ENCODE data around the gene ARPC1B.

Gene ARPC1B

DNA sequence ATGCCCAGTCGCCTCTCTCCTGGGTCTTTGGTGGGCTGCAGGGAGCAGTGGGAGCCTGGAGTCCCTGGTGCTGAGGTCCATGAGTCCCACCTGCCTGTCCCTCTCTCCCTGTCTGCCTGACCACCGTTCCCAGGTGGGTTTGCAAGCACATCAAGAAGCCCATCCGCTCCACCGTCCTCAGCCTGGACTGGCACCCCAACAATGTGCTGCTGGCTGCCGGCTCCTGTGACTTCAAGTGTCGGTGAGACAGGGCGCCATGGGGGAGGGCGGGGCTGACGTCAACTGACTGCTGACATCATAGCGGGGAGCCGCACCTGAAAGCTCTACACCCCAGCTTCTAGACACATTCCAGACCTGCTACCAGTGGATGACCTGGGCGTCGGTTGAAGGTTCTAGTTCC lies 15.2 kb downstream of the ARPC1B start:
- no peak for DNase-seq (ENCODE audit: low read depth)

DNA sequence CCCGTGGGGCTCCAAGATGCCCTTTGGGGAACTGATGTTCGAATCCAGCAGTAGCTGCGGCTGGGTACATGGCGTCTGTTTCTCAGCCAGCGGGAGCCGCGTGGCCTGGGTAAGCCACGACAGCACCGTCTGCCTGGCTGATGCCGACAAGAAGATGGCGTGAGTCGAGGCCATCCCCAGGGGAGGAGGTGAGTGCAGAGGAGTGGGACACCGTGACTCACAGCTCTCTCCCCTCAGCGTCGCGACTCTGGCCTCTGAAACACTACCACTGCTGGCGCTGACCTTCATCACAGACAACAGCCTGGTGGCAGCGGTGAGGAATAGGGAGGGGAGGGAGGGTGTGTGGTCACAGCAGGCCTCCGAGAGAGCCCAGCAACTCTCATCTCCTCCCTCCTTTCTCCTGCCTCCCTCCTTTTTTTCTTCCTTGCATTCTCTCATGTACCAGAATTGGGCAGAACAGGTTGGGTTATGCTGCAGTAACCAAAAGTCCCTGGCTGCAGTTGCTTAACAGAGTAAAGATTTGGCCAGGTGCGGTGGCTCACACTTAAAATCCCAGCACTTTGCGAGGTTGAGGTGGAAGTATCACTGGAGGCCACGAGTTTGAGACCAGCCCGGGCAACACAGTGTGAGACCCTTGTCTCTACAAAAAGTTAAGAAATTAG lies 16.5 kb downstream of the ARPC1B start:
- no peak for DNase-seq (ENCODE audit: low read depth)

DNA sequence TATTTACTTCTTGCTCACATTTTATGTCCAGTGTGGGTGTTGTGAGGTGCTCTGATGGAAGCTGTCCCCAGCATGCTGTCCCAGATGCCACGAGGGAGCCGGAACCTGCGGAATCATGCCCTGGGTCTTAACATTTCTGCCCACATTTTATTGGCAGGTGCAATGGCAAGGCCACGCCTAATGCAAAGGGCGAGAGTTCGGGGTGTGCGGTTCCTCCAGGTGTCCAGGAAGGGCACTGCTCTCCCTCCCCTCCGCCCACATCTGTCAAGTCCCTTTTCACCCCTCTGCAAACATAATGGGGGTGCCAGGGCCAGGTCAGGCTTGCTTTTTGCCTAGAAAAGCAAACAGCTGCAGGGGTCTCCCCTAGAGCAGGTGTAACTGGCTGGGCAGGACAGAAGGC lies 17.5 kb downstream of the ARPC1B start:
- DNase-seq (ENCODE audit: low read depth) = no peak

DNA sequence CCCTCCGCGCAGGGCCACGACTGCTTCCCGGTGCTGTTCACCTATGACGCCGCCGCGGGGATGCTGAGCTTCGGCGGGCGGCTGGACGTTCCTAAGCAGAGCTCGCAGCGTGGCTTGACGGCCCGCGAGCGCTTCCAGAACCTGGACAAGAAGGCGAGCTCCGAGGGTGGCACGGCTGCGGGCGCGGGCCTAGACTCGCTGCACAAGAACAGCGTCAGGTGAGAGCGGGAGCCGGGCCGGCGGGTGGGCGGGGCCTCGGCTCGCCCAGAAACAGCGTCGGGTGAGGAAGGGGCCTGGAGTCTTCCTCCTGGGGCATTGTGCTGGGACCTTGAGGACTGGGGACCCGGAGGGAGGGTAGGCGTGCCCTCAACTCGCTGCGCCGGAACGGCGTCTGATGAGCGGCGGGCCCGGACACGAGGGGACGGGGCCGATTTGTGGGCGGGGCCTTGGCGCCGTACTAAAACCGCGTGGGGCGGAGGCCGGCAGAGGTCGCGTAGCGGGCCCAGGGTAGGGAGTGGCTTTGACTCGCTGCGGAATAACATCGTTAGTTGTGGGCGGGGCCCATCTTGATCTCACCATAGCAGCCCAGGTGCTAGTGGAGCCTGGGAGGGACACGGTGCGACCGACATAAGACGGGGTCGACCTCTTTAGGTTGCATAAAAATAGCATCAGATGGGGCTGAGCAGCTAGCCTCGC lies 18.3 kb downstream of the ARPC1B start:
- peak; percentile 74 for DNase-seq (ENCODE audit: low read depth)

DNA sequence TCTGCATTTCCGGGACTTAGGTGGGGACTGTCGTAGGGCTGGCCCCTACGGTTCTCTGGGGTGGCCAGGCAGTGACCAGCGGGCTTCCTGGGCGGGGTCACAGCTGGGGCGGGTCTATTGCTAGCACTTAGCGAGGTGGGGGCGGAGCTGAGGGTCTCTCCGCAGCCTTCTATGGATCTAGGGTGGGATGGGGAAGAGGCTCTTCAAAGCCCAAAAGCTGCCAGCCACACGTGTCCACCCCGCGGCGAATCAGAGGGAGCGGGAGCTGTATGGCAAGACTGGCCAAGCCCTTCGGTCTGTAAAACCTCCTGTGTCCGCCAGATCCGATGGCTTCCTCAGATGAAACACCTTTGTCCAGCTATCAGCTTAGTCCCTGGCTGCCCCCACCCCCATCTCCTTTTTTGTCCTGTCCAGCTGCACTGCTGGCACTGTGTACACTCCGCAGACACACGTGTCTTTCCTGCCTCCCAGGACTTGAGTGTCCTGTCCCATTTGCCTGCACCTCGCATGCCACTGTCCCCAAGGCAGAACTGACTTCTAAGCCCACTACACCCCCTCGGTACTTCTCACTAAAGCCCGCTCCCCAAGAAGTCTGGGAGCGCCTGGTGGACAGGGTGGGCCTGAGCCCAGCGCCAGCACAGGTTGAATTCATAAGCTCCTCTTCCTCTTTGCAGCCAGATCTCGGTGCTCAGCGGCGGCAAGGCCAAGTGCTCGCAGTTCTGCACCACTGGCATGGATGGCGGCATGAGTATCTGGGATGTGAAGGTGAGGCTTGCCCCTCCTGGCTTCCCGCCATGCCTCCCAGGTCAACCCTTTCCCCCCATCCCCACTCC lies 19.0 kb downstream of the ARPC1B start:
- DNase-seq (ENCODE audit: low read depth) = no peak

DNA sequence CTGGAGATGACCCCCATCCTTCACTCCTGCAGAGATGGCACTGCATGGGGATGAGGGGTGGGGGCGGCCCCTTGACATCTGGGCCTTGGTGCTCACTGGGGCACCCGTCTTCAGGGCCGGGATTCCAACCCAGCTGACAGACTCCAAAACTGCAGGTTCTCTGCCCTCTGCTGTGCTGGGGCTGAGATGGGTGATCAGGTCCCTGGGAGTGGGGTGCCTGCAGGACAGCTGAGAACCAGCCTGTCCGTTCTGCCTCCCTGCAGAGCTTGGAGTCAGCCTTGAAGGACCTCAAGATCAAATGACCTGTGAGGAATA lies 19.6 kb downstream of the ARPC1B start:
- no peak for DNase-seq (ENCODE audit: low read depth)

DNA sequence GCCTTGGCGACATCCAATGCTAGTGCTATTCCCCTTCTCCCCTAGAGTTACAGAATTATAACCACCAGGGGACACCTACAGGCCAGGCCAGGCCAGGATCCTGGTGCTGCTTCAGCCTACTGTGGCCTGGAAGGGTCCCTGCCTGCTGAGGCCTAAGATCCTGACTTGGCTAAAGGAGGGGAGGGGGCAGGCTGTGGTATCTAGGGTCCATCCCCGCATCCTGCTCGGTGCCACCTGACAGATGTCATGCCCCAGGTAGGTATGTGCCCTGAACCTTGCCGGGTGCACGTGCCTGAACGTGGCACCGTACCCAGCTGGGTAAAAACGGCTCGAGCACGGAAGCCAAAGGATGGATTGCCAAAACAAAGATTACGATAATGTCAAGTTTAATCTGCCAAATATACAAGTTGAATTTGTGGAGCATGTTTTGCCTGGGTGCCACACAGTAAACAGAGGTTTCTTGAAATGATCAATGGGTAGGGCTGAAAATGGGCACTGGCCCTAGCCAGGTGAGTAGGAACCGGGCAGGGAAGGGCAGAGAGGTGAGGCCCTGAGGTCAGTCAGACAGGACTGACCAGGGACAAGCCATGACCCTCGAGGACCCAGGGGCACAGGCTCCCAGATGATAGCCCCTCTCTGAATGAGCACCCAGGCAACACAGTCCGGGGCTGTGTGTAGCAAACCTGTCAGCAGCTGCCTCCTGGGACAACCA lies 21.2 kb downstream of the ARPC1B start:
- DNase-seq (ENCODE audit: low read depth) = no peak

DNA sequence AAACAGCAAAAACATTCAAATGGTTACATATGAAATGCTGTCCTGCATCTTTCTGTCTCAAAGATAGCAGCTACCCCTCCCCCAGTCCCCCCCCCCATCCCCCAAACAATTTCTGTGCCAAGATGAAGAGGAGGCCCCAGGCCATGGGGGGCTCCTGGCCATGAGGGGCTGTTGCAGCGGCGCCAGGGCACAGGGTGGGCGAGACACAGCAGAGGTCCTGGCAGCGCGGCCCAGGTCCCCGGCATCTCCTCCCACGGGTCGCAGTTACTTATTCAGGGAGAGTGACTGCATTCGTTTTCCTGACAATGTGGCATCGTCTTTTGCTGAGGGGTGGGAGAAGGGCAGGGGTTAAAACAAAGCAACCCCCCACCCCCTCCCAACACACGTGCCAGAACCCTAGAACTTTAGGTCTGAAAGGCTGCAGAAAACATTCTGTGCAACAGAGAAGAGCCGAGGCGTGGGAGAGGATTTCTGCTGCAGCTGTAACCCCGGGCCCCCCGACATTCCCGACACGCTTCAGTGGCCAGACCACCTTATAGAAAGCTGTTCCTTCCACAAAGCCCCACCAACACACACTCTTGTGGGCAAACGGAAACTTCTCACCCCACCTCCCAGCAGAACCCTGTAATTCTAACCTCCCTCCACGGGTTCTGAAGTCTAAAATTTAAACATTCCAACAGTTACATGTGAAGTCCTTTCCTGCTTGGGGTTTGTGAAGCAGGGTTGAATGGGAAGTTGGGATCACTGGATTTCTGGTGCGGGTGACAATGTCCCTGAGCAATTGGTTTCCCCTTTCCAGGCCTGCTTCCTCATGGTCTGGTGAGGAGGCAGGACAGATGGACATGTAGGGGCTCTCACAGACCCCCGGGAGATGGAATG lies 22.1 kb downstream of the ARPC1B start:
- DNase-seq (ENCODE audit: low read depth) = no peak

DNA sequence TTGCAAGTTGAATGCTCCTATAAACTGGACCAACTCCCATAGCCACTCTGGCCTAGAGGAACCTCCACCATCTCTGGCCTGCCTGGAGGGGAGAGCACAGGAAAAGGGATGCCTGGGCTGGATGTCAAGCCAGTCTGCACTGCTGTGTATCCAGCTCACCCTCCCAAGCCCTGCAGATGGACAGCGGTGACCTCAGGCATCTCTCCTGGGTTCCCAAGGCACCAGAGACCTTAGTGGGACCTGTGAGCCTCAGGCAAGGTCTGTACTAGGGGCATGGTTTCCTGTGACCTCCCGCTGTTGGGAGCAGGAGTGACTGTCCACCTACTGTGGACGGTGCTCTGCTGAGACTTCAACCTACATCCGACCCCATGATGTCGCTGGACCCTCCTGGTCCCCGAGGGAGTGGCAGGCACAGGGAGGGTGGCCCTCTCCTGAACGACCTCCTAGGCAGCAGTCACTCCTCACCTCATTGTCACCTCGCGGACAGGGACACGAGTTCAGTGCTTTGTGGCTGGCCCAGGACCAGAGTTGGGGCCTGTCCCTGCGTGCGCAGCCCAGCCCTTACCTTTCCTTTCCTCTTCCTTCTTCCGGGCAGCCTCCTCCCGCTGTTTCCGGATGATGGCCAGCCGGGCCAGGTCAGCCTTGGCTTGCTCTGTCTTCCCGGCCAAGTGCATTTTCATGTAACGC lies 22.9 kb downstream of the ARPC1B start:
- DNase-seq (ENCODE audit: low read depth) = no peak

DNA sequence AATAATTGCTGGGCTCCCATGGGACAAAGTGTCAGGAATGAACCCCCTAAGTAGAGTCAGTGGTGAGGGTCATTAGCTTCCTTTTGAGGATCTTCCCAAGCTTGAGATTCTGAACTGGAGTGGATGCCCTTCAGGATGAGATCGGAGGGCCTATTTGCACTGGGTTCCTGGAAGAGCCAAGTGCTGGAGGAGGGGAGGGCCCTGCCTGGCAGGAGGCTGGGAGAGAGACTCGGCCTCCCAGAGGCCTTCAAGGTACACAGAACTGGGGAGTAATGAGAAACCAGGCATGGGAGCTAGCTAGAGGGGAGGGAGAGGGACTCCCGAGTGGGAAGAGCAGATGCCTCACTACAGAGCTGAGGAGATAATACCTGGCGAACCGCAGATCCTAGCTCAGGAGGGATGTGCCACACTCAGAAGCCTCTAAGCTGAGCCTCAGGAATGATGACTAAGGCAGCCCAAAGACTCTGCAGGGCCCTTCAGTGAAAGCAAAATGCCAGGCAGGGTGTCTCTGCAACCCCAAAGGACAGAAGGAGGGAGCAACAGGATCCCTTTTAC lies 24.4 kb downstream of the ARPC1B start:
- DNase-seq (ENCODE audit: low read depth) = no peak

DNA sequence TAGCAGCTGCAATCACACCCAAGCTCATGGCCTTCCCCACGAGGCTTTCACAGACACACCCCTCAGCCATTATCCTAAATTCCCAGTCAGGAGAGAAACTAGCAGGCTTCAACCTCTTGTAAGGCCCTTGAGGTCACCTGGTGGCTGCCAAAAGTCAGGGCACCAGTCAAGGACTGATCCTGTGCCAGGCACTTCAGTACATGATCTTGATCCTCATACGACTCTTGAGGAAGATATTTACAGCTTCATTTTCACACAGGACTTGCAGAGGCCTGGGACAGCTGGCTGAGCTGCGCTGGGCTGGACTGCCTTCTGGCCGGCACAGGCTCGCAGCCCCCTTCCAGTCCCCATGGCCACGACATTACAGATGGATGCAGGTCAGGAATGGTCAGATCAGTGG lies 25.1 kb downstream of the ARPC1B start:
- no peak for DNase-seq (ENCODE audit: low read depth)

DNA sequence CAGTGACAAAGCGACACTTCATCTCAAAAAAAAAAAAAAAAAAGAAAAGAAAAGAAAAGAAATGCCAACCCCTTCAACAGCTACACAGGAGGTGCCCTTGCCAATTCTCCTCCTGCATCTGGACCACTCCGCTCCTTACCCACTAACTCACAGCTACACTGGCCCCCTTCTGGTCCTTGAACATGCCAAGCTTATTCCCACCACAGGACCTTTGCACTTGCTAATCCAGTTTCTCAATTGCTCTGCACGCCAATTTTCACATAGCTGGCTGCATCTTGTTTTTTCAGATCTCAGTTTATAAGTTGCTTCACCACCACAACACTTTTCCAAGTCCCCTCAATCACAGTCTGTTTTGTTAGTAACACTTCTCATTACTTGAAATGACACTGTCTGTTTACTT lies 28.3 kb downstream of the ARPC1B start:
- no peak for DNase-seq (ENCODE audit: low read depth)

DNA sequence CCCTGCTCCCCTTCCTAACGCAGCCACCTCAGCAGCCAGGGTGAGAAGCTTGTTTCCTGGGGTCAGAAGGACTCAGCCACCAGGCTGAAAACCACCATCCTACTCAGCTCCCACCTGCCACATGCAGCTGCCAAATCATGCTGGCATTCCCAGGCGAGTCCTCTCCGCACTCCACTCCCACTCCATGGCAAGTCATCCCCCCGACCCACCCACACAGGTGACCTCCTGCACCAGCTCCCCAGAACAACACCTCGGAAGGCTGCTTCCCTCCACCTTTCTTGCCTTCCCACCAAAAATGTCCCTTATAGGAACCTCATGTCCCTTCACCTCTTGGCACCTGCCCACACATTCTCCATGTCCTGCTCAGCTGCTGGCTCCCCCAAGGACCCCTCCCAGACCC lies 29.2 kb downstream of the ARPC1B start:
- no peak for DNase-seq (ENCODE audit: low read depth)

DNA sequence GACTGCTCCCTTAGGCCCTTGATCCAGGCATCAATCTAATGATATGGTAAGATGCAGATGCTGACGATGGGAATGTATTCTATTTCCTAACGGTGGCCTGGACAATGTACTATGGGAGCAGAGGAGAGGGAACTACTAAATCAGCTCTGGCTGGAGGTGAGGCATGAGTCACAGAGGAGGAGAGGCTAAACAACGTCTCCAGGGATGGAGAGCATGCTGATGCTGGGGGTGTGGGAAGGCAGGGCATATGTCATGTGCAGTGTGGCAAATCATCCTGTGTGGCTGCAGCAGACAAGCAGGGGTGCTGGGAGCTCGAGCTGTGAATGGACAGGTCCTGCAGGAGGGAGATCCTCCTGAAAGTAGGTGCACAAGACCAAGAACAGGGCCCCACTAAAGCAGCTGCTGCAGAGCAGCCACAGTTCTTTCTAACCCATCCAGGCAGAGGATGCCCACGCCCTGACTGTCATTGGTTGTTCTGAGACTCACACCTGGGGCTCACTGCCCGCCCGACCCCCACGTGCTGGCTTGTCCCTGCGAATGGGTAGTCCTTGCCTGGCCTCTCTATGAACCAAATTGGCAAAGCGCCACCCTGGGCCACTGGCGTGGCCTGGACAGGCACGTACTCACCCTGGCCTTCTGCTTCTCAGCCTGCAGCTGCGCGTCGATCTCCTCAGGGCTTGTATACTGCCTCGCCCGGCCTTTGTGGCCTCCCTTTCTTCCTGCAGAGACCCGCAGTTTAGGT lies 29.9 kb downstream of the ARPC1B start:
- no peak for DNase-seq (ENCODE audit: low read depth)

DNA sequence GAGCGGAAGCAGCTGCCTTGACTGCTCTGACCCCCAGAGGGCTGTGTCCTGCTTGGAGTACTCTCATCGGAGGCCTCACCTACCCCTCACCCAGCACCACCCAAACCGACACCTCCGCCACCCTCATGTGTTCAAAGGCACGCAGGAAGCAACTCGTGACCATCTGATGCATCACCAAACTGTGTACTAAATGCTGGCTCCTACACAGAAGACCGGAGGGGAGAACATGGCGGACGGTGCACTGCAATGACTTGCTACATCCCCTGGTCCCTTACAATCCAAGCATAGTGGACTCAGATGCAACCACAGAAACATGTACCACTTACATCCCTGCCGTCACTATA lies 30.4 kb downstream of the ARPC1B start:
- no peak for DNase-seq (ENCODE audit: low read depth)

DNA sequence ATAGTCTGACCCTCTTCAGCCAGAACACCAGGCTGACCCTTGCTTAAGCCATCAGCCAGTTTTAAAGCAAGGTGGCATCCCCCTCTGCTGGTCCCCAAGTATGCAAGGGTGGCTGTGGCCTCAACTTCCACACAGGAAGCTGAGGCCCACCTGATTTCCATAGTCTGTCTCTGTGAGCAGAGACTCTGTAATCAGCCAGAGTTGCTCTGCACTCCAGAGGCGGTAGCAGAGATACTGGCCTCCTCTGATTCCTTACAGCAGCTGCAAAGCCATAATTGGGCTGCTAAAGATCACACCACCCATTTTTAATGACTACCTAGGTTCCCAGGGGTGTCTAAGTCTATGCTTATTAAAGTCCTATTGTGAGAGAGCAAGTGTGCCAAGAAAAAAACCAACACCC lies 32.0 kb downstream of the ARPC1B start:
- DNase-seq (ENCODE audit: low read depth) = no peak

DNA sequence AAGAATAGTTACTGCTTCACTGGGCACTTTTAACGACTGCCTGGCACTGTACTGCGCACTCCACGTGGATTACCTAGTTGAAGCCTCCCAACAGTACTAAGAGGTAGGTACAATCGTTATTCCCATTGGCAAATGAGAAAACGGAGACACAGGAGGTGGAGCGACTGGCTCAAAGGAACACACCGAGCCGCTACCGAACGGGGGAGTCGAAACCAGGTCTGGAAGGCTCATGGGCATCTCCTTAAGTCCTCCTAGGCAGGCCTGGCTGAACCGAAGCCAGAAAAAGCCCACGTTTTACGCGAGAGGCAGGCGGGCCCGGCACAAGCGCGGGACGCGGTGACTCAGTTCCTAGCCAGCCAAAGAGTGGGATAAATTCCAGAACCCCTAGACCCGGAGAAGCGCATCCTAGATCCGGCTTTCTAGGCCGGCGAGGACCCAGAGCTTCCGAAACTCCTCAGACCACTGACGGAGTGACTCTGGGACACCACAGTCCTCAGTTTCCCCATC lies 33.4 kb downstream of the ARPC1B start:
- DNase-seq (ENCODE audit: low read depth) = peak; percentile 28

DNA sequence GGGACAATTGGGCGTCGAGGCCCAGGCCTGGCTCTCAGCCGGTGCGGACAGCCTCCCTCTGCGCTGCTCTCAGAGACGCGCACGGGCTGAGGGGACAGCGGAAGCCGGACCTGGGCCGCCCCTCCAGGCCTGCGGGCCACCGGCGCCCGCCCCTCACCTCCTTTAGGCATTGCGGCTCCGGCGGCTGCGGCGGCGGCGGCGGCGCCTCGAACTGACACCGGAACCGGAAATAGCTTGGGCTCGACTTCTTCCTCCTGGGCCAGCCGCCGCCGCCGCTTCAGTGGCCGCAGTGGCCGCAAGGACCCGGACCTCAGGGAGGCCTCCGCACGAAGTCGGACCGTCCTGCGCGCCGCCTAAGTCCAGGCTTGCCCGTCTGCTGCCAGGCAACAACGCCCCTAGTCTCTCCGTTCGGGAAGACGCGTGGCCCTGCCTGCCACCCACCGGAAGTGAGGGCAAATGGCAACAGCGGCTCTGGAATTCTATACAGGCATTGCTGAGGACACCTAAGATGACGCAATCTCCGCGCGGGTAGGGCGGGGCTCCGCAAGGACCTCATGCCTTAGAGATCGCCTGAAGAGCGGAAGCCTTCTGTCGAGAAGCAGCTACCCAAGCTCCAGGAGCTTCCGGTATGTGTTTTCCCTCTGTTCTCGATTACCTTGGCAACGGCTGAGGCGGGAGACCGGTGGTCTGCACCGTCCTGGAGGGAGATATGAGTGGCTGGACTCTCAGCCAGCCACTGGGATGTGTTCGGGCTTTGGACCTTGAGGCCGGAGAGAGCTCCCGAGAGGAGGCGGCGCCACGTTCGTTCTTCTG lies 34.1 kb downstream of the ARPC1B start, which contains the start of the genes BUD31 and PDAP1:
Gene BUD31, plus strand, starts transcription at position 591 of the 813 bp plus-strand sequence. CDS start 2,124 bp downstream, outside the sequence.
Gene PDAP1, minus strand, starts transcription at position 219 of the 813 bp plus-strand sequence. Its CDS starts 49 bp downstream, at position 170.
- peak; percentile 88 for DNase-seq (ENCODE audit: low read depth)

DNA sequence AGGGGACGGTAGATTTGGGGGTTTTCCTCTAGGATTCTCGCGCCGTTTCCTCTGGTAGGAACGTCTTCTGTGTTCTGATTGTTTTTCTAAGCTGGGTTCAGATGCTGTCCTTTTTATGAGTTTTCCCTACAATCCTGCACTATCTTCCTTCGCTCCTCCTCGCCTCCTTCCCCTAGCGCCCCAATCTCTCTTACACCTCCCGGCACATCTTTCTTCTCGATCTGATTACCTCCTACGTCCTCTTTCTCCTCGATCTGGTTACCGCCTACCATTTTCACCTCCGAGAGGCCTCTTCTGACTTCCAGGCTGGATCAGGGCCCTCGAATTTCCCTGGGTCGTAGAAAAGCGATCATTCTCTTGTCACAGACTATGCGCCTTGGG lies 34.7 kb downstream of the ARPC1B start:
- no peak for DNase-seq (ENCODE audit: low read depth)

Data from activated T-cell treated with anti-CD3 and anti-CD28 coated beads for 48 hours (primary cell).